GM19035 (cell line): ENCODE data around the gene TMEM256.

ENCODE experiments used
- ATAC-seq: cut with Tn5 transposase; IDR thresholded peaks from one replicate; pipeline ENCODE4 v1.9.1; 2021; ENCODE audit not compliant: unreplicated experiment

Gene TMEM256

DNA sequence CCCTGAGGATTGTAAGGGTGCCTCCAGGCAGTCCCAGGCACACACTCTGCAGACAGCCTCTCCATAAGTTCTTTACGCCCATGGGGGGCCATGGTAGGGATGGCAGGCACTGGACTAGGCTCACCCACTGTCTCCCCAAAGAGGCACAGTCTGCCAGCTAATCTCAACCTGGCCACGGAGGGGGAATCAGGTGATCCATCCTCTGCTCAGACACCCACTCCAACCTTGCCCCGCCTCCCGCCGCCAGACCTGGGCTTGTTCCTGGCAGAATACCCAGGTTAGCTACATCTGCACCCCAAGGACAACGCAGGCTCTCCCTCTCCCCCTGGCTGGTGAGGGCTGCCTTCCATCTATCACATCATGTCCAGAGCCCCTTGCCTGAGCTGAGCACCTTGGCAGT, 5.0 kb upstream of the TMEM256 start:
- ATAC-seq, result no peak

- ATAC-seq, result no peak
These were observed 4.4 kb upstream of the TMEM256 start for GRCh38 chr17:7408252-7408727.

DNA sequence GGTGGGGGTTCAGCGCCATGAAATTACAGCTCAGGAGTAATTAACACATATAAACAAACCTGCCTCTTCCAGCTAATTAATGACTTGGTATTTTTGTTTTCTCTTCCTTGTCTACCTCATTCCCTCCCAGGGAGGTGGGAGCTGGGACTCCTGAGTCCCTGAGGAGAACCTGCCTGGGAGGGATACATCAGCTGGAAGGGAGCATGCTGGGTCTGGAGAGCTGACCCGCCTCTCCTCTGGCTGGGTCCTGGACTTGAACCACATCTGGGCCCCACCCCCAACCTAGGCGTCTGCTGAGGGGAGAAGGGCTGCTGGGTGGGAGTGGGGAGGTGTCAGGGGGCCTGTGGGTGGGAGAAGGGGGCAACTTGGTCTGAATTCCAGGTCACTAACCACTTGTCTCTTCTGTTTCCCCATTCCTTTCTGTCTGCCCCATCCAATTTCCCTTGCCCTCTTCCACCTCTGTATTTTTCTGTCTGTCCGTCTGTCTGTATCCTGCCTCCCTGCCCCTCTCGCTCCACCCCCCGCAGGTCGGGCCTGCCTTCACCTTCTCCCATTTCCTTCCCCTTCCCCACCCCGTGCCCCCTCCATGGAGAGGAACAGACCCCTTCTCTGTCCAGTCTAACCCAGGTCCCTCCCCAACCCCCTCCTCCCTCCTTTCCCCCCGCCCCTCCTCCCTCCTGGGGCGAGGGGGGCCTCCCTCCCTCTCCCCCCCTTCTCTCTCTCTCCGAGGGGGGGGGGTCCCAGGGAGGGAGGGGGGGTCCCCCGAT, 3.8 kb upstream of the TMEM256 start, which contains the start of gene NLGN2:
Gene NLGN2 (plus strand): TSS at position 361 of the 767 bp plus-strand sequence. CDS start 411 bp downstream, outside the sequence.
- no peak for ATAC-seq

DNA sequence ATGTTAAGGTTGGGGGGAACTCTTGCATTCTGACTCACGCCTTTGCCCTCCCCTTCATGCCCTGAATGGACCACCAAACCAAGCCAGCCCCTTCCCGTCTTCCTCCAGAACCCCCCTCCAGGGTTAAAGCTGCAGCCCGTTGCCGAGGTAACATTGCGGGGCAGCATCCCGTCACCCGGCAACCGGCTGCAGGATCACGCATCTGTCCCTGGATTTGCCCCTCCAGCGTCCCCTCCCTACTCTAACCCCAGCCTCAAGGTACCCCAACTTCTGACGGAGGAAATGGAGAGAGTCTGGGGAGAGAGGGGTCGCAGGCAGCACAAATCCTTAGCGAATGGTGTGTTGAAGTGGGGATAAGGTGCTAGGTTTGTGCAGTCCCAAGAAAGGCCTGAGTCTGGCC, 3.2 kb upstream of the TMEM256 start:
- no peak for ATAC-seq

DNA sequence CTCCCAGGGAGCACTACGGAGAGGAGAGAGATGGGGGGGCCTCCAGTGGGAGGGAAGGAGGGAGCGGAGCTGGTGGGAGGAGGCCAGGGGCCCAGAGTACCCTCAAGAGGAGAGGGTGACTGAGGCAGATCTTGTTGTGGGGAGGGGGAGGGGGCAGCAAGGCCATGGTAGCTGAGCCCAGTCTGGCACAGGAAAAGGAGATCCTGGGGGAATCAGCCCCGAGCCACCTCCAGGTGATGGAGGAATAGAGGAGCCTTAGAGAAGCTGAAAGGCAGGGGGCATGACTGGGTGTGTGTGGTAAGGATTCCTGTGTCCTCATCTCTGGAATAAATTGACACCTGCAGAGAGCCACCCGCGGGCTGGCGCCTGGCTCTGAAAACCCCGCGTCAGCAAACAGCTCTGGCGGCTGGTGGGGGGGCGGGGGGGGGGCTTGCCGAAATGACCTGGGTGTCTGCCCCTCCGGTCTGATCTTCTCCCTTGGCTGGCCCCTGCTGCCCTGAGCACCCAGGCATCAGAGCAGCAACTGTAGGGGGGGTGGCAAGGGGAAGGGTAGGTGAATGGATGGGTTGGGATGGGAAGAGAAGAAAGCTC, 2.4 kb upstream of the TMEM256 start:
- ATAC-seq, result no peak

DNA sequence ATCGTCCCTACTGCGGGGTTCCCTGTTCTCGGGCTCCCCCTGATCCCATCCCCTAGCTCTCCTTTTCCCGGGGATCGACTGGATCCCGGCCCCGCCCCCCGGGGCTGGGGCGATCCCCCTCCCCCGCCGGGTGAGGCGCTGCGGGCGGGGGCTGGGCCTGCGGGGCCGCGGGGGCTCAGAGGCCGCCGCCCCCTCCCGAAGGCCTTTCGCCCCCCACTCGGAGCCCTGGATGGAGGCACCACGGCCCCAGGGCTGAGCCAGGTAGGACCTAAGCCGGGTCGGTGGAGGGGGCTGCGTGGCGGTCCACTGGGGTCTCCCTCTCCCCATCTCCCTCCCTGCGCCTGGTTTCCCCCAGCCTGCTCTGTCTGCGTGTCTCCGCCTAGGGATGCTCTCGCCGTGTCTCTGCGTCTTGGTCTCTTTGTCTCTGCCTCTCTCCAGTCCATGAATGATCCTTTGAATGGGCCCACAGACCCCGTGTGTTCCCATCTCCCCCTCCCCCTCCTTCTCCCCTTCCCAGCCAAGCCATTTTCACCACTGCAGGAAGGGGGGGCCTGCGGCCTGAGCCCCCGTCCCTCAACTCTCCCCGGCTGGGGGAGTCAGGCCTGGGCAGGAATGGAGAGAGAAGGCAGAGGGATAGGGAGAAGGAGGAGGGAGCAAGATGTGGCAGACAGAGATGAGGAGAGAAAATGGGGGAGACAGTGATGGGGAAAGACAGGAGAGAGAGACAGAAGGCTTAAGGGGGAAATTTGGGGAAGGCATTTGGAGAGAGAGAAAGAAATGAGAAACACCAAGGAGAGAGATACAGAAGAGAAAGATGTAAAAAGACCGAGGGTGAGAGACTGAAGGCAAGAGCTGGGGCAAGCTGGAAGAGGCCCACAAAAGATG, 1.7 kb upstream of the TMEM256 start:
- no peak for ATAC-seq

DNA sequence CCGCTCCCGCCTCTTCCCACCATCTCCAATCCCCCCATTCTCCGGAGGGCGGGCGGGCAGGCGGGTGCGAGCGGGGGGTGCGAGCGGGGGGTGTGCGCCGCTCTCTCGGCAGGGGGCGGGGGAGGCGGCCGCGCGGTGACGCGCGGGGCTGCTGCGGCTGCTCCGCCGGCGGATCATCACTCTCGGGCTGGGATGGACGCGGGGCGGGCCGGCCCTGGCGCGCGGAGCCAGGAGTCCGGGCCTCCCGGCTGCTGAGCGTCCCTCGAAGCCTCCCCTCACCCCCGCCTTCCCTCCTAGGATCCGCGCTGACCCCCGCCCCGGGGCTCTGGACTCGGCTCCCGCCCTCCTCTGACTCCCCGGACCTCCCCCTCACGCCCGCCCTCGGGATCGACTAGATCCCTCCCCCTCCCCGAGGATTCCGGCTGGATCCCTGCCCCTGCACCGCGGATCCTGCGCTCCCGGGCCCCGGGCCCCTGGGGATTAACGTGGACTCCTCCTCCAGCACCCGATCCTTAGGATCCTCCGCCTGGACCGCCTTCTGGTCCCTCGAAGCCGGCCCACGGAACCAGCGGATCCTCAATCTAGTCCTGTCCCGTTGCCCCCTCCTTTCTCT, 946 bp upstream of the TMEM256 start:
- ATAC-seq, result peak; percentile 11

GRCh38 chr17:7403727-7403976, 245 bp downstream of the TMEM256 start:
- no peak for ATAC-seq

- ATAC-seq, result no peak
These were observed 712 bp downstream of the TMEM256 start for GRCh38 chr17:7403043-7403726.

DNA sequence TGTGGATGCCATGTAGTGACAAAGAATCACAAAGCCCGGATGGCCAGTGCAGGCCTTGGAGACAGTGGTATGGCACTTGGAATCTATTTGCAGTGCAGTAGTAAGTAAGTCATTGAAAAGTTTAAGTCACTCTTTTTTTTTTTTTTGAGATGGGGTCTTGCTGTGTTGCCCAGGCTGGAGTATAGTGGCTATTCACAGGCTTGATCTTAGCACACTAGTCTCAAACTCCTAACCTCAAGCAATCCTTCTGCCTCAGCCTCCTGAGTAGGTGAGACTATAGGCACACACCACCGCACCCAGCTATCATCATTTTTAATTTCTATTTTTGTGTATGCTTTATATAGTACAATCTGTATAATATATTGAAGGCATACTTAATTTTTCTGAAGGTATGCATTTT, 5.3 kb downstream of the TMEM256 start:
- no peak for ATAC-seq

GRCh38 chr17:7396147-7396546, 7.8 kb downstream of the TMEM256 start:
- no peak for ATAC-seq

- peak; percentile 81 for ATAC-seq
These were observed 9.3 kb downstream of the TMEM256 start, which contains the start of gene PLSCR3 for GRCh38 chr17:7394452-7395191. TSS of gene PLSCR3 (minus strand) at chr17:7394525. CDS start at chr17:7394110, 415 bp downstream.

- peak; percentile 44 for ATAC-seq
These were observed 10.1 kb downstream of the TMEM256 start for GRCh38 chr17:7393613-7394451.

GRCh38 chr17:7392696-7393612, 10.9 kb downstream of the TMEM256 start:
- ATAC-seq, result no peak

- ATAC-seq, result no peak
These were observed 12.6 kb downstream of the TMEM256 start for GRCh38 chr17:7391307-7391706.

DNA sequence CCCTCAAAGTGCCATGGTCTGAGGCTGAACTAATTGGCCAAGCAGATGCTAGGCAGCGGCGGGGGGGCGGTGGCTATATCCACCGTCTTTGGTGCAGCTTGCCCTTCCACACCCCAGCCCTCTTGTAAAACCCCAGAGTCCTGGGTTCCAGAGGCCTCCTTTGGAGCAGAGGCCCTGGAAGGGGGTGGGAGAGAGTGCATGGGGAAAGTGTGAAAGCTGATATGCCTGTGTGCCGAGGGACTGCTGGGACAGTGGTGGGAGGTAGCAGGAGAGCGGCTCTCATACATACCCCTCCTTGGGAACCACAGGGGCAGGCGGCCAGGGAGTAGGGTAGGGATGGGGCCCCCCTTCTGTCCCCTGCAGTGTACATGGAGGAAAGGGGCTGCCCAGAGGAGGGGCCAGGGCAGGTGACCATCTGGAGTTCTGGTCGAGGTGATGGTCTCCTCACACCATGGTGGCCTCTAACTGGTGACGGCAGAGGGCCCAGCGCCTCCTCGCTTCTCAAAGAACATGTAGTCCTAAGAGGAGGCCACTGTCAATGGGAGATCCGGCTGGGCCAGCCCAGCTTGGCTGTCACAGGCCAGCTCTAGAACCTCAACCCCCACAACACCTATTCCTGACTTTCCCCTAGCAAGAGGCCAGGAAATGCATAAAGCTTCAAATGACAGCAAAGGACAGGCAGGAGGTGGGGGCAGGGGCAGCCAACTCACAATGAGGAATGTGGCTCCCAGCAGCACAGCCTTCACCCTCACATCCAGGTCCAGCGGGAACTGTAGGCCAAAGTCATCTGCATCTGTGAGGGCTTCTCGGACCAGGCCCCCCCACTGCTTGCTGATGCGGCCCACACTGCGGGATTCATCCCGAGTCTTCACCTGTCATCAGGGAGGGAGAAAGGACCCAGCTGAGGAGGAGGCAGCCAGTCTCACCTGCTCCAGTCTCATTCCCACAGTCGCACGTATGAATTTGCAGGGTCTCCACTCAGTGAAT, 13.7 kb downstream of the TMEM256 start:
- ATAC-seq, result no peak

DNA sequence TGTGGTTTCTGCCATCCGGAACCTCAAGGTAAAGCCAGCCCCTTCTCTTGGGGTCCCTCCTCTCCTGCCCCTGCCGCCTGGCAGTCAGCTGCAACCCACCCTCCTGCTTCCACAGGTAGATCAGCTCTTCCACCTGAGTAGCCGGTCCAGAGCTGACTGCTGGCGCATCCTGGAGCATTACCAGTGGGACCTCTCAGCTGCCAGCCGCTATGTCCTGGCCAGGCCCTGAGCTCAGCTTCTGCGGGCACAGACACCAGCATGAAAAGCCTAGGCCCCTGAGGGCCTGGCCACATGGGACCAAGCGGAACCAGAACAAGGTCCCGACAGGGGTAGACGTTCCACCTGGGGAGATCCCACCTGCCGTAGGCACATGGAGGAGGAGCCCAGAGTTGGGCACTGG, 15.0 kb downstream of the TMEM256 start:
- ATAC-seq, result no peak
